ENCODE results near the gene PNMT.
"Not testable (repeated sequence)": the region's sequence is repeated elsewhere in the genome, so short reads cannot be mapped to it uniquely, and the experiment has no call there.

Gene PNMT

DNA sequence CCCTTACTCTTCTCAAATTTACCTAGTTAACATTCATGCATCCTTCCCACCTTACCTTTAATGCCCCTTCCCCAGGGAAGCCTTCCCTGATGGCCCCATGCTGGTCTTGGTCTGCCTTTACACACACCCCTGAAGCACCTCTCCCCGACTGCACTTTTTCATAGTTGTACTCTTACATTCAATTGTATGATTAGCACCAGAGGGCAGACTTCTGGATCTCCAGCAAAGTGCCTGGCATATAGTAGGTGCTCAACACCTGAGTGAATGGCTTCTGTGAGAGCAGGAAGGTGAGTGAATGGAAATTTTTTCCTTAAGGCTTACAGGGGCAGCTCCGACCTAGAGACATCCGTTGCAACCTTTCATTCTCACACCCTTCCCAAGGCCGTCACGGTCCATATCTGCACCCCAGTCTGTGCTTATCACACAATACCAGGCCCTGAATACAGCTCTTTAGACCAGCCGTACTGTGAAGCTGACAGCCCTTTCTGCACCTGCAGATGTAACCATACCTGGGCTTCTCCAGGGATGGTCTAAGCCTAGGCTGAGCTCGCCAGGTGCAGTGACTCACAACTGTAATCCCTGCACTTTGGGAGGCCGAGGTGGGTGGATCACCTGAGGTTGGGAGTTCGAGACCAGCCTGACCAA, 15.2 kb downstream of the PNMT start:
- Histone ChIP-seq H3K27ac (ENCODE audit: low read depth, low read length) (no peak overlapping the region), H3K36me3 (ENCODE audit: control insufficient read depth, insufficient read depth, low read length) (peaks cover 2% of the 10 kb centered on the region), H3K27me3 (ENCODE audit: control insufficient read depth, insufficient read depth, low read length) (no peaks in the 10 kb centered on the region), H3K9ac (ENCODE audit: low read length) (no peak overlapping the region), H3K4me1 (ENCODE audit: control insufficient read depth, insufficient read depth, low read length) (peaks cover 3% of the 10 kb centered on the region), H3K4me3 (ENCODE audit: low read length) (no peak overlapping the region)

DNA sequence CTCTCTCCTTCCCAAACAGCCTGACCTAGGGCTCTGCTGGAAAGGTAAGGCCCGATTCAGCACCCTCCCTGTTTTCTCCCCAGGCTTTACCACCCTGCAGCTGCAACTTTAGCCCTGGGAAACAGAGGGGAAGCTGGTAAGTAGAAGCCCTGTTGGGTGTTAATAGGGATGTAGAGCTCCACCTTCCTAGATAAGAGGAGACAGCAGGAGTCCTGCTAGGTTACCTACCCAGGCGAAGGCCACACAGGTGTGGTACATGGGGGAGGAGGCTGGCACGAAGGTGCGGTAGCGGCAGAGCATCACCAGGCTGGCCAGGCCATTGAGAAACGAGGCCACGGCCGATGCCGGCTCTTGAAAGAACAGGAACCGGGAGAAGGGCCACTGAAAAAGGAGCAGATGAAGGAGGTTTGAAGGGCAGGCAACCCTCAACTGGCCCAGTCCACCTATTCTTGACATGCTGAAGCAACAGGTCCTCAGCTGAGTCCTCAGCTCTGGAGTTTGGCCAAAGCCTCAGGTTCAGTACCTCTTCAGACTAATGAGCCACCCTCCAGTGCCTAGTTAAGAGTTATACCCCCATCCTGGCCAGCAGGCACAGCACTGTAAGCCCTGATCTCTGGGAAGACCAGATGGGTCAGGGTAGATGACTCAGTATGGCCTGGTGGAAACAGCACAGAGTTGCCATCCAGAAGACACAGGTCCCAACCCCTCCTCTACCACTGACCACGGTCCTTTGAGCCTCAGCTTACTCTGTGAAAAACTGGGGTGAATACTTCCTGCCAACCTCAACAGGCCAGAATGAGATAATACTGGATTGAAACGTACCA, 16.3 kb downstream of the PNMT start:
- Histone ChIP-seq H3K4me3 (ENCODE audit: low read length) (no peak overlapping the region), H3K27me3 (ENCODE audit: control insufficient read depth, insufficient read depth, low read length) (no peaks in the 10 kb centered on the region), H3K9ac (ENCODE audit: low read length) (no peak overlapping the region), H3K27ac (ENCODE audit: low read depth, low read length) (no peak overlapping the region), H3K4me1 (ENCODE audit: control insufficient read depth, insufficient read depth, low read length) (peaks cover 8% of the 10 kb centered on the region), H3K36me3 (ENCODE audit: control insufficient read depth, insufficient read depth, low read length) (peaks cover 2% of the 10 kb centered on the region)

DNA sequence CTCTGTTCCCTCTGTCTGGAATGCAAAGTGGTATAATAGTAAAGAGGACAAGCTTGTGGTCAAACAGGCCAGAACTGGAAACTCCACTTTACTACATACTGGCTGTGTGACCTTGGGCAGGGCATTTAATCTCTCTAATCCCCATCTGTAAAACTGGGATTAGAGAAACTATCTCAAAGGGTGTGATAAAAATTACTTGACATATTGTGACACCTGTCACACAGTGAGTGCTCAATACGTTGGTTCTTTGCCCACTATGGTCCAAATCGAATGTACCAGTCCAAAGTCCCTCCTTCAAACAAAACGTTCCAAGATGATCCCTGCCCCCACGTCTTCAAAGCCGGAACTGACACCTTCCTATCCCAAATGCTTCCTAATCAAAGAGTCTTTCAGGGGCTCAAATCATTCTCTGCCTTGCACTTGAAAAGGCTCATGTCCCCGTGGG, 18.9 kb downstream of the PNMT start:
- no peak overlapping the region for H3K9ac ChIP-seq (ENCODE audit: low read length)
- no peaks in the 10 kb centered on the region for H3K36me3 ChIP-seq (ENCODE audit: control insufficient read depth, insufficient read depth, low read length)
- H3K27ac ChIP-seq (ENCODE audit: low read depth, low read length): peak overlapping the region; percentile 91
- no peaks in the 10 kb centered on the region for H3K27me3 ChIP-seq (ENCODE audit: control insufficient read depth, insufficient read depth, low read length)
- H3K4me3 ChIP-seq (ENCODE audit: low read length): peak overlapping the region; percentile 85
- peaks cover 8% of the 10 kb centered on the region for H3K4me1 ChIP-seq (ENCODE audit: control insufficient read depth, insufficient read depth, low read length)

DNA sequence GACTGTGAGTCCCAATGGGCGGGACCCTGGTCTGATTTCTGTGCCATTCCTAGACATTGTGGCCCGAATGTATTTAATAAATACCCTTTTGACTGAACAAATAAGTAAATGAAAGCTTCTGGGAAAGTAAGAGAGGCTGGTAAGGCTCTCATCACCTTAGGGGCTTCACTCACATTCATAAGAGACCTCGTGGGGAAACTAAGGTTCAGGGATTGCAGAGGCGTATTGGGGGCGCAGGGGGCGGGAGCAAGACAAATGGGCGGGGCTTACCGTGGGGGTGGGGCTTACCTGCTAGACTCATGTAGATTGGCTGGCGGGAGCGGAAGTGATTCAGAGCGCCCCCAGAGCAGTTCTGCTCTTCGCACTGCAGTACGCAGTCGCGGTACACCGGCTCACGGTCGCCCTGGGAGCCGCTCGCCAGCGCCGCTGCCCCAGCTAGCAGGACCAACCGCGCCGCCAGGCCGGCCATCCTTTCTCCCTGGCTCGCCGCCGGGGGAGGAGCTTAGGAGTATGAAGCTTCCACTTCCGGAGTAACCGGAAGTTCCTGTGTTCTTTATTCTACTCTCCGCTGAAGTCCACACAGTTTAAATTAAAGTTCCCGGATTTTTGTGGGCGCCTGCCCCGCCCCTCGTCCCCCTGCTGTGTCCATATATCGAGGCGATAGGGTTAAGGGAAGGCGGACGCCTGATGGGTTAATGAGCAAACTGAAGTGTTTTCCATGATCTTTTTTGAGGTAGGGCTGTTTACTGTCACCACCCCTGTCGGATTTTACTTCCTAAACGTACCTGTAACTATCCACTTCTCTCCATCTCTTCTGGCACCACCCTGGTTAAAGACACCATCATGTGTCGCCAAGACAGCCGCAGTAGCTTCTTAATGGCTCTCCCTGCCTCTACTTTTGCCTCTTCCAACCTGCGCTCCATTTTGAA, 19.6 kb downstream of the PNMT start, which contains the start of gene PGAP3:
TSS of gene PGAP3 (minus strand) at position 512 of the 929 bp plus-strand sequence. CDS start at position 469, 43 bp downstream.
- Histone ChIP-seq H3K36me3 (ENCODE audit: control insufficient read depth, insufficient read depth, low read length) (no peaks in the 10 kb centered on the region), H3K27me3 (ENCODE audit: control insufficient read depth, insufficient read depth, low read length) (no peaks in the 10 kb centered on the region), H3K27ac (ENCODE audit: low read depth, low read length) (peak within 1 kb of the TSS; percentile 91), H3K4me3 (ENCODE audit: low read length) (peak within 1 kb of the TSS; percentile 85), H3K9ac (ENCODE audit: low read length) (peak within 1 kb of the TSS; percentile 19), H3K4me1 (ENCODE audit: control insufficient read depth, insufficient read depth, low read length) (peaks cover 8% of the 10 kb centered on the region)

DNA sequence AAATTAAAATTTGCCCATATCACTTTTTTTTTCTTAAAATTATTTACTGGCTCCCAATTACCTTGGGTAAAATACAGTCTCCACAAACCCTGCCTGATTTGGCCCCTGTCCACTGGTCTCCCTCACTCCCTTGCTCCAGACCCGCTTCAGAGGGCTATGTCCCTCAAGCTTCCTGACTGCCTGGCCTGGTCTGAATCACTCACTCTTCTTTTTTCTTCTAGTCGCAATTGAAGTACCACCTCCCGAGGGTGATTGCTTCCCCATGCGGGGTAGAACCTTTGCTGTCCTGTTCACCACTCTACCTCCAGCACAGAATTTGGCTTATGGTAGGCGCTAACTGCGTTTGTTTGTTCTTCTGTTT, 20.2 kb downstream of the PNMT start:
- Histone ChIP-seq H3K4me1 (ENCODE audit: control insufficient read depth, insufficient read depth, low read length) (peaks cover 8% of the 10 kb centered on the region), H3K9ac (ENCODE audit: low read length) (peak overlapping the region; percentile 19), H3K27ac (ENCODE audit: low read depth, low read length) (peak overlapping the region; percentile 91), H3K27me3 (ENCODE audit: control insufficient read depth, insufficient read depth, low read length) (no peaks in the 10 kb centered on the region), H3K36me3 (ENCODE audit: control insufficient read depth, insufficient read depth, low read length) (no peaks in the 10 kb centered on the region), H3K4me3 (ENCODE audit: low read length) (peak overlapping the region; percentile 85)

DNA sequence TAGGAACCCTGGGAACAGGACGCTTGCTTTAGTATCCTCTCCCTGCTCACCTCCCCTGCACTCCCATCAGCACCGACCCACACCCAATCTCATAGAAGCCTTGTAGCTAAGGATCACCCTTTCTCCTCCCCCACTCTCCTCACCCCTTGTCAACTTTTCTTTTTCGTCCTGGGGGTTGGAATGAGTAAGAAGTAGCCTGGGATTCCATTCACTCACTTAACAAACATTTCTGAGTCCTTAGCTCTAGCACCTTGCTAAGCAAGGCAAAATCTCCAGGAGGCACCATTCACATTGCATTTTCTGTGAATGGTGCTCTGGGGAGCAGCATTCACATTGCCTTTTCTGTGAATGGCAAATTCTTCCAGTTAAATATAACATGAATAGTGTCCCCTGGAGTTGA, 20.7 kb downstream of the PNMT start:
- Histone ChIP-seq H3K27ac (ENCODE audit: low read depth, low read length) (no peak overlapping the region), H3K9ac (ENCODE audit: low read length) (no peak overlapping the region), H3K4me1 (ENCODE audit: control insufficient read depth, insufficient read depth, low read length) (peaks cover 8% of the 10 kb centered on the region), H3K36me3 (ENCODE audit: control insufficient read depth, insufficient read depth, low read length) (no peaks in the 10 kb centered on the region), H3K27me3 (ENCODE audit: control insufficient read depth, insufficient read depth, low read length) (no peaks in the 10 kb centered on the region), H3K4me3 (ENCODE audit: low read length) (peak overlapping the region; percentile 85)

DNA sequence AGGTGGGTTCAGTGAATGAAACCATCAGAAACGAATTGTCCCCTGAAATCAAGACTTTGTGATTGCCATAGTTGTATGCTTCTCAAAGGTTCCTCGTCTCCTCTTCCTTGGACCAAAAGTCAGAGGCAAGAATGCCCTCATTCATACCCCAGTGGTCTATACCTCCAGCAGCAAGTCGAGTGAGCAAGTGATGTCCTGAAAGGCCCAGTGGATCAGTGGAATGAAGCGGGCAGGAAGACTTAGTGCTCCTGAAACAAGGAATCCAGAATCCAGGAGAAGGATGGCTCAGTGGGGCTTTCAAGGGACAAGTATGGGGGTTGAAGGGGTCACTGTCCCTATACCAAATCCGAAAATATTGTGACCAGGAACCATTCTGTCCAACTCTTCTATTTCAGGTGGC, 26.3 kb downstream of the PNMT start:
- no peaks in the 10 kb centered on the region for H3K36me3 ChIP-seq (ENCODE audit: control insufficient read depth, insufficient read depth, low read length)
- no peak overlapping the region for H3K4me3 ChIP-seq (ENCODE audit: low read length)
- no peaks in the 10 kb centered on the region for H3K27me3 ChIP-seq (ENCODE audit: control insufficient read depth, insufficient read depth, low read length)
- no peak overlapping the region for H3K27ac ChIP-seq (ENCODE audit: low read depth, low read length)
- no peak overlapping the region for H3K9ac ChIP-seq (ENCODE audit: low read length)
- H3K4me1 ChIP-seq (ENCODE audit: control insufficient read depth, insufficient read depth, low read length): peaks cover 2% of the 10 kb centered on the region

DNA sequence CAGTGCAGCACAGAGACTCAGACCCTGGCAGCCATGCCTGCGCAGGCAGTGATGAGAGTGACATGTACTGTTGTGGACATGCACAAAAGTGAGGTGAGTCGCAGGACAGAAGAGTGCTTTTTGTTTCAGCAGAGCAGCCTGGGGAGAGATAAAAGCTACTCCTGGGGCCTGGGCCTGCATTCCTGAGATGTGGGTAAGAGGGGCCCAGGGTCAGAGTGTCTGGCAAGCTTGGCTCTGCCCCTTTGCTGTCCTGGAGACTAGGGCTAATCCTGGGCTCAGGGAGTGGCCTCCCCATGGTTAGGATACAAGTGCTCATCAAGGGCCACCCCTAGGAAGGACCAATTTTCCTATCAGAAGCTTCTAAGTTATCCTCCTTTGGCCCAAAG, 26.8 kb downstream of the PNMT start:
- no peak overlapping the region for H3K4me3 ChIP-seq (ENCODE audit: low read length)
- H3K27ac ChIP-seq (ENCODE audit: low read depth, low read length): no peak overlapping the region
- no peaks in the 10 kb centered on the region for H3K27me3 ChIP-seq (ENCODE audit: control insufficient read depth, insufficient read depth, low read length)
- H3K36me3 ChIP-seq (ENCODE audit: control insufficient read depth, insufficient read depth, low read length): no peaks in the 10 kb centered on the region
- no peak overlapping the region for H3K9ac ChIP-seq (ENCODE audit: low read length)
- peaks cover 2% of the 10 kb centered on the region for H3K4me1 ChIP-seq (ENCODE audit: control insufficient read depth, insufficient read depth, low read length)

DNA sequence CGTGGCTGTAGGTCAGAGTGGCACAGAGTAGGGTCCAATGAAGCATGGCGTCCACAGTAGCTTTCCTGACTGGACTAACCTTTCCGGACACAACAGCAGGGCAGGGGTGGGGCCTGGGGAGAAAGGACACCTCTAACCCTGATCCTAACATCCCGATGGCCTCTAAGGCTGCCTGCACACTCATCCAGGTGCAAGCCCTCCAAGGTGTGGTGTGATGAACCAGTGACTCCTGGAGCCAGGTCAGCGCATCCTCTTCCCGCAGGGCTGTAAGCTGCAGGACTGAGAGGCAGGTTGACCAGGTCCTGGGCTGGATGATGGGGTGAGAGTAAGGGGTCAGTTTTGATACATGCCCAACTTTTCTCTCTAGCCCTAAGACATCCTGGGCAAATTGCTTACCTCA, 28.5 kb downstream of the PNMT start:
- H3K27ac ChIP-seq (ENCODE audit: low read depth, low read length): no peak overlapping the region
- no peak overlapping the region for H3K9ac ChIP-seq (ENCODE audit: low read length)
- H3K4me1 ChIP-seq (ENCODE audit: control insufficient read depth, insufficient read depth, low read length): peaks cover 2% of the 10 kb centered on the region
- H3K4me3 ChIP-seq (ENCODE audit: low read length): no peak overlapping the region
- no peaks in the 10 kb centered on the region for H3K27me3 ChIP-seq (ENCODE audit: control insufficient read depth, insufficient read depth, low read length)
- no peaks in the 10 kb centered on the region for H3K36me3 ChIP-seq (ENCODE audit: control insufficient read depth, insufficient read depth, low read length)

DNA sequence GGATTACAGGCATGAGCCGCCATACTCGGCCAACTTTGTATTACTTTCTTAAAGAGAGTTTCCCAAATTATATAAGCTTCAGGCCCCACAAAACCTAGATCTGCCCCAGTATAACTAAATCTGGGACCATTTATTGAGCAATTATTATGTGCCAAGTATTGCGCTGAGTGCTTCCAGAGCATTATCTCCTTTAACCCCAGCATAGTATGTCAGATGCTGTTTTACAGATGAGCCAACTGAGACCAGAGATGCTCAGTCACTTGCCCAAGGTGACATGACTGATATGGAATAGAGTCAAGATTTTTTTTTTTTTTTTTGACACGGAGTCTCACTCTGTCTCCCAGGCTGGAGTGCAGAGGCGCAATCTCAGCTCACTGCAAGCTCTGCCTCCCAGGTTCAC, 29.7 kb downstream of the PNMT start:
- Histone ChIP-seq H3K36me3 (ENCODE audit: control insufficient read depth, insufficient read depth, low read length) (no peaks in the 10 kb centered on the region), H3K4me1 (ENCODE audit: control insufficient read depth, insufficient read depth, low read length) (peaks cover 2% of the 10 kb centered on the region)

DNA sequence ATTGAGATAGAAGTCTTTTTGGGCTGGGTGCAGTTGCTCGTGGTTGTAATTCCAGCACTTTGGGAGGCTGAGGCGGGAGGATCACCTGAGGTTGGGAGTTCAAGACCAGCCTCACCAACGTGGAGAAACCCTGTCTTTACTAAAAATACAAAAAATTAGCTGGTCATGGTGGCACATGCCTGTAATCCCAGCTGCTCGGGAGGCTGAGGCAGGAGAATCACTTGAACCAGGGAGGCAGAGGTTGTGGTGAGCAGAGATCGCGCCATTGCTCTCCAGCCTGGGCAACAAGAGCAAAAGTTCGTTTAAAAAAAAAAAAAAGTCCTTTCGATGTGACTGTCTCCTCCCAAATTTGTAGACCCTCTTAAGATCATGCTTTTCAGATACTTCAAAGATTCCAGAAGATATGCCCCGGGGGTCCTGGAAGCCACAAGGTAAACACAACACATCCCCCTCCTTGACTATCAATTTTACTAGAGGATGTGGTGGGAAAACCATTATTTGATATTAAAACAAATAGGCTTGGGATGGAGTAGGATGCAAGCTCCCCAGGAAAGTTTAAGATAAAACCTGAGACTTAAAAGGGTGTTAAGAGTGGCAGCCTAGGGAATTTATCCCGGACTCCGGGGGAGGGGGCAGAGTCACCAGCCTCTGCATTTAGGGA, 31.0 kb downstream of the PNMT start:
- not testable (repeated sequence) for H3K9ac ChIP-seq (ENCODE audit: low read length); H3K36me3 ChIP-seq (ENCODE audit: control insufficient read depth, insufficient read depth, low read length); H3K4me1 ChIP-seq (ENCODE audit: control insufficient read depth, insufficient read depth, low read length); H3K27me3 ChIP-seq (ENCODE audit: control insufficient read depth, insufficient read depth, low read length)
- H3K4me3 ChIP-seq (ENCODE audit: low read length): peak overlapping the region; percentile 79
- peak overlapping the region; percentile 54 for H3K27ac ChIP-seq (ENCODE audit: low read depth, low read length)

More for the DNA sequence above, 29.7 kb downstream of the PNMT start:
- Histone ChIP-seq H3K9ac (ENCODE audit: low read length) (no peak overlapping the region), H3K4me3 (ENCODE audit: low read length) (no peak overlapping the region), H3K27ac (ENCODE audit: low read depth, low read length) (no peak overlapping the region), H3K27me3 (ENCODE audit: control insufficient read depth, insufficient read depth, low read length) (no peaks in the 10 kb centered on the region)

DNA sequence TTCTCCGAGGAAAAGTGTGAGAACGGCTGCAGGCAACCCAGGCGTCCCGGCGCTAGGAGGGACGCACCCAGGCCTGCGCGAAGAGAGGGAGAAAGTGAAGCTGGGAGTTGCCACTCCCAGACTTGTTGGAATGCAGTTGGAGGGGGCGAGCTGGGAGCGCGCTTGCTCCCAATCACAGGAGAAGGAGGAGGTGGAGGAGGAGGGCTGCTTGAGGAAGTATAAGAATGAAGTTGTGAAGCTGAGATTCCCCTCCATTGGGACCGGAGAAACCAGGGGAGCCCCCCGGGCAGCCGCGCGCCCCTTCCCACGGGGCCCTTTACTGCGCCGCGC, 31.5 kb downstream of the PNMT start, which contains the start of gene ERBB2:
TSS of gene ERBB2 (plus strand) at position 247 of the 330 bp plus-strand sequence. CDS start 175 bp downstream, outside the sequence.
- peak within 1 kb of the TSS; percentile 68 for H3K27ac ChIP-seq (ENCODE audit: low read depth, low read length)
- H3K9ac ChIP-seq (ENCODE audit: low read length): peak within 1 kb of the TSS; percentile 21
- H3K36me3 ChIP-seq (ENCODE audit: control insufficient read depth, insufficient read depth, low read length): no peaks in the 10 kb centered on the region
- peak within 1 kb of the TSS; percentile 79 for H3K4me3 ChIP-seq (ENCODE audit: low read length)
- H3K27me3 ChIP-seq (ENCODE audit: control insufficient read depth, insufficient read depth, low read length): no peaks in the 10 kb centered on the region
- H3K4me1 ChIP-seq (ENCODE audit: control insufficient read depth, insufficient read depth, low read length): peaks cover 5% of the 10 kb centered on the region
